Myometrial cell (primary cell): Measurements from ENCODE around the gene KIF3C. TPM values are rescaled to one million over a fixed set of nuclear protein-coding genes. Genes with fewer than 3 reads are reported as not detected.

Experiments
- total RNA-seq: library from RNA; depleted of rRNA; stranded (reverse); fragments of >200 nt; gene quantifications from 2 replicates; pipeline ENCODE4 v1.2.3, GENCODE V29; 2015

The KIF3C gene
- 11.5 and 13.1 TPM in 2 replicates for total RNA-seq

GRCh38 chr2:25982273-25982967 lies at the start of gene KIF3C:
KIF3C (minus strand) TSS chr2:25982497; CDS start chr2:25981917, 580 bp downstream.

GRCh38 chr2:25878361-25879132 lies 103.8 kb downstream of the KIF3C start, which contains the start of gene ASXL2:
ASXL2 (minus strand) TSS chr2:25878487; CDS start chr2:25878222, 265 bp downstream.

Other genes with a start within 250 kb of the KIF3C start
- gene ASXL2, start 104.0 kb downstream of the KIF3C start, total RNA-seq: 6.6 and 10.1 TPM in 2 replicates
- gene RAB10, start 51.6 kb upstream of the KIF3C start, total RNA-seq: 71.8 and 83.6 TPM in 2 replicates
- gene GAREM2, start 190.6 kb upstream of the KIF3C start, total RNA-seq: 0.29 and 0.89 TPM in 2 replicates